Ovary (tissue), 9 donors: Measurements from ENCODE around the gene BLOC1S2. TPM values are rescaled to one million over a fixed set of nuclear protein-coding genes. Genes with fewer than 3 reads are reported as not detected.

Experiments
- DNase-seq, 5 donors: peaks; one replicate each; pipeline ENCODE4 v3.0.0-alpha.2; 2019 to 2020
- H3K27ac ChIP-seq, 2 donors: fragments of 200-600 bp; one replicate each; pipeline versions ENCODE4 v1.5.1 to v1.8.0; 2019 to 2022
- H3K27me3 ChIP-seq: fragments of 200-600 bp; one replicate; pipeline ENCODE4 v1.8.0; 2022
- H3K36me3 ChIP-seq: fragments of 200-600 bp; sonication (generic); one replicate; pipeline ENCODE4 v1.5.1; 2019
- H3K4me1 ChIP-seq: one replicate; pipeline ENCODE4 v1.8.1; 2013; ENCODE audit warnings: mild to moderate bottlenecking, moderate library complexity; ENCODE audit not compliant: insufficient read depth
- H3K4me3 ChIP-seq: fragments of 200-600 bp; sonication (generic); one replicate; pipeline ENCODE4 v1.5.1; 2017
- H3K9me3 ChIP-seq, 2 donors: fragments of 200-600 bp in 1 of 2; sonication (generic) in 1 of 2; one replicate each; pipeline versions ENCODE4 v1.5.1 to v1.8.1; 2013 to 2019; ENCODE audit warnings: mild to moderate bottlenecking in 1 of 2, moderate library complexity in 1 of 2
- EP300 ChIP-seq: sonication (generic); formaldehyde crosslinking; IDR thresholded peaks from one replicate; pipeline ENCODE4 v1.6.1; 2017; ENCODE audit warnings: antibody characterized with exemption
- POLR2A ChIP-seq: fragments of 450-650 bp; IDR thresholded peaks from one replicate; pipeline ENCODE4 v1.6.1; 2017; ENCODE audit warnings: antibody characterized with exemption, mild to moderate bottlenecking, moderate library complexity
- WGBS, 3 donors: extraction: QIAGEN DNeasy Blood & Tissue Kit in 1 of 3; methylation state at CpG; one replicate each; pipeline versions ENCODE4 v1.1.5 to v1.1.7; 2013 to 2017; 5-methylcytosine and 5-hydroxymethylcytosine counted together
- intact Hi-C, 4 donors: fragments of 100-400 bp; cut with DNase I; formaldehyde crosslinking; loops; one replicate each; pipeline versions ENCODE4 v1.11.0 to v1.15.1; 2022 to 2023
- polyA plus RNA-seq, 2 donors: library from polyadenylated mRNA; stranded (reverse); fragments of 200-250 nt in 1 of 2; fragments of 350-450 nt in 1 of 2; fragmentation: Illumina TruSeq in 1 of 2; extraction: RNeasy Lipid Tissue Mini Kit (QIAGEN cat#74804) in 1 of 2; gene quantifications; one replicate each; pipeline ENCODE4 v1.2.3, GENCODE V29; 2013 to 2014
- small RNA-seq: library from RNA; depleted of rRNA; stranded (forward); fragments of <200 nt; gene quantifications from one replicate; pipeline ENCODE3, GENCODE V24; 2016
- total RNA-seq, 7 donors: library from RNA; depleted of rRNA in 2 of 7; stranded (reverse); fragments of >200 nt in 2 of 7; fragmentation: NEBNext Ultra II Directional in 3 of 7; extraction: Animal tissue kit (Norgen Biotek cat#: 25700) in 3 of 7; gene quantifications; one replicate each; pipeline versions ENCODE4 v1.1.0 to v1.2.4, GENCODE V29; 2016 to 2023
- TF ChIP-seq, protein P1 (sequence below), 3 donors: fragments of 450-650 bp in 2 of 3; fragments of 200-600 bp in 1 of 3; IDR thresholded peaks; one replicate each; pipeline versions ENCODE4 v1.5.1 to v1.8.0; 2016 to 2022; ENCODE audit warnings: antibody characterized with exemption in 3 of 3, mild to moderate bottlenecking in 1 of 3
- donor health status: DM: no; HTN: no; CAD: no; lungs with moderate emphysema.
- donor health status: DM: no; HTN: no; CAD: no.
- donor health status: Bipolar disorder and iron deficiency.
- donor health status: DM: yes; HTN: yes; CAD: no.
- donor health status: DM: no; HTN: no; CAD: no.
- donor health status: DM: yes; HTN: yes; CAD: no.

Gene BLOC1S2
- total and polyA plus RNA-seq, 9 donors, result 14.4 to 34.4 (median 24.6) TPM

GRCh38 chr10:100238429-100238828 is 48.1 kb downstream of the BLOC1S2 start:
- intact Hi-C loops, result no loop called here
- no peaks in the 10 kb centered on the region for H3K9me3 ChIP-seq
- DNase-seq, result no peak
- no peak overlapping the region for H3K4me3 ChIP-seq
- H3K4me1 ChIP-seq, result no peaks in the 10 kb centered on the region
- H3K27ac ChIP-seq, result no peak overlapping the region
- 95 to 96% (median 95%) methylated on average over 7 of the region's 7 CpGs for WGBS, 3 donors
- H3K36me3 ChIP-seq, result no peaks in the 10 kb centered on the region
- no peaks in the 10 kb centered on the region for H3K27me3 ChIP-seq
- no peak for TF ChIP-seq POLR2A
- no peak for TF ChIP-seq EP300
- TF ChIP-seq, protein P1, sequence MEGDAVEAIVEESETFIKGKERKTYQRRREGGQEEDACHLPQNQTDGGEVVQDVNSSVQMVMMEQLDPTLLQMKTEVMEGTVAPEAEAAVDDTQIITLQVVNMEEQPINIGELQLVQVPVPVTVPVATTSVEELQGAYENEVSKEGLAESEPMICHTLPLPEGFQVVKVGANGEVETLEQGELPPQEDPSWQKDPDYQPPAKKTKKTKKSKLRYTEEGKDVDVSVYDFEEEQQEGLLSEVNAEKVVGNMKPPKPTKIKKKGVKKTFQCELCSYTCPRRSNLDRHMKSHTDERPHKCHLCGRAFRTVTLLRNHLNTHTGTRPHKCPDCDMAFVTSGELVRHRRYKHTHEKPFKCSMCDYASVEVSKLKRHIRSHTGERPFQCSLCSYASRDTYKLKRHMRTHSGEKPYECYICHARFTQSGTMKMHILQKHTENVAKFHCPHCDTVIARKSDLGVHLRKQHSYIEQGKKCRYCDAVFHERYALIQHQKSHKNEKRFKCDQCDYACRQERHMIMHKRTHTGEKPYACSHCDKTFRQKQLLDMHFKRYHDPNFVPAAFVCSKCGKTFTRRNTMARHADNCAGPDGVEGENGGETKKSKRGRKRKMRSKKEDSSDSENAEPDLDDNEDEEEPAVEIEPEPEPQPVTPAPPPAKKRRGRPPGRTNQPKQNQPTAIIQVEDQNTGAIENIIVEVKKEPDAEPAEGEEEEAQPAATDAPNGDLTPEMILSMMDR (IDR thresholded peaks at IDR 0.05), result no peak

GRCh38 chr10:100232101-100232500 is 54.4 kb downstream of the BLOC1S2 start:
- 47 to 50% (median 50%) methylated on average over 2 of the region's 2 CpGs for WGBS, 3 donors
- H3K4me3 ChIP-seq, result no peak overlapping the region

GRCh38 chr10:100229819-100230422 is 56.6 kb downstream of the BLOC1S2 start:
- Histone ChIP-seq H3K27ac (peak overlapping the region; percentile 34 to 50), H3K27me3 (no peaks in the 10 kb centered on the region), H3K4me1 (peaks cover 5% of the 10 kb centered on the region), H3K36me3 (no peaks in the 10 kb centered on the region), H3K9me3 (no peaks in the 10 kb centered on the region), H3K4me3 (peak overlapping the region; percentile 76)
- WGBS, 3 donors, result 47 to 51% (median 50%) methylated on average over 21 of the region's 21 CpGs
- TF ChIP-seq POLR2A (no peak), EP300 (no peak)
- TF ChIP-seq, protein P1 (IDR thresholded peaks at IDR 0.05), result no peak
- DNase-seq, result peak in 2 of 5 donors; percentile 21 to 22
- intact Hi-C loops, result no loop called here

More at GRCh38 chr10:100232101-100232500, 54.4 kb downstream of the BLOC1S2 start:
- DNase-seq, result no peak
- intact Hi-C loops, result no loop called here
- Histone ChIP-seq H3K27ac (no peak overlapping the region), H3K9me3 (no peaks in the 10 kb centered on the region), H3K36me3 (no peaks in the 10 kb centered on the region), H3K27me3 (no peaks in the 10 kb centered on the region), H3K4me1 (peaks cover 5% of the 10 kb centered on the region)
- TF ChIP-seq EP300 (no peak), POLR2A (no peak)
- TF ChIP-seq, protein P1 (IDR thresholded peaks at IDR 0.05), result no peak

GRCh38 chr10:100223879-100224278 is 62.6 kb downstream of the BLOC1S2 start:
- no peaks in the 10 kb centered on the region for H3K36me3 ChIP-seq
- H3K27ac ChIP-seq, result no peak overlapping the region
- H3K9me3 ChIP-seq, result no peaks in the 10 kb centered on the region
- no peaks in the 10 kb centered on the region for H3K27me3 ChIP-seq
- no peak for DNase-seq
- TF ChIP-seq, protein P1 (IDR thresholded peaks at IDR 0.05), result no peak
- TF ChIP-seq POLR2A (no peak), EP300 (no peak)
- WGBS, 3 donors, result 78 to 98% (median 95%) methylated on average over 5 of the region's 5 CpGs
- intact Hi-C loops, result no loop called here
- H3K4me3 ChIP-seq, result no peak overlapping the region
- H3K4me1 ChIP-seq, result no peaks in the 10 kb centered on the region

Small RNA genes lying within 50 kb of the gene (small RNA-seq; reads per million reads assigned to genes)
- gene RNU6-422P (not detected), gene SNORA12 (21.4 reads per million, percentile 87 among the genes with 10 or more reads in this experiment)

Other genes with a start within 250 kb of the BLOC1S2 start
- not detected for gene CPN1, start 204.8 kb downstream of the BLOC1S2 start, total RNA-seq
- gene CPN1, start 204.8 kb downstream of the BLOC1S2 start, polyA plus RNA-seq, result not detected
- gene ERLIN1, start 100.7 kb downstream of the BLOC1S2 start, total RNA-seq, result 10 to 100 TPM; 10.7 to 26.5 (median 24.6) TPM
- 10 to 100 TPM; 17.9 to 55.2 TPM for gene ERLIN1, start 100.7 kb downstream of the BLOC1S2 start, polyA plus RNA-seq
- 10 to 100 TPM; 11.3 to 18.6 (median 13.4) TPM for gene CHUK, start 57.1 kb downstream of the BLOC1S2 start, total RNA-seq
- 10 to 100 TPM in 1 of 2 donors, 1 to 10 TPM in 1; 7.0 to 11.4 TPM for gene CHUK, start 57.1 kb downstream of the BLOC1S2 start, polyA plus RNA-seq
- 10 to 100 TPM; 17.1 to 24.6 (median 20.5) TPM for gene CWF19L1, start 19.0 kb downstream of the BLOC1S2 start, total RNA-seq
- 10 to 100 TPM; 18.7 to 22.0 TPM for gene CWF19L1, start 19.0 kb downstream of the BLOC1S2 start, polyA plus RNA-seq
- 1 to 10 TPM in 1 of 7 donors, not detected in 6; 2.2 TPM for gene PKD2L1, start 43.5 kb upstream of the BLOC1S2 start, total RNA-seq
- 1 to 10 TPM in 1 of 2 donors, under 1 TPM in 1; 0.02 to 2.5 TPM for gene PKD2L1, start 43.5 kb upstream of the BLOC1S2 start, polyA plus RNA-seq
- gene SCD, start 60.6 kb upstream of the BLOC1S2 start, total RNA-seq, result 100 to 1,000 TPM in 2 of 7 donors, 10 to 100 TPM in 5; 21.6 to 302 (median 72.7) TPM
- gene SCD, start 60.6 kb upstream of the BLOC1S2 start, polyA plus RNA-seq, result 100 to 1,000 TPM in 1 of 2 donors, 10 to 100 TPM in 1; 21.1 to 274 TPM
- gene WNT8B, start 176.3 kb upstream of the BLOC1S2 start, total RNA-seq, result under 1 TPM in 3 of 7 donors, not detected in 4; 0.13 to 0.36 (median 0.34) TPM
- gene WNT8B, start 176.3 kb upstream of the BLOC1S2 start, polyA plus RNA-seq, result under 1 TPM in 1 of 2 donors, not detected in 1; 0.06 TPM
- 10 to 100 TPM in 4 of 7 donors, 1 to 10 TPM in 3; 6.6 to 14.1 (median 10.9) TPM for gene SEC31B, start 233.2 kb upstream of the BLOC1S2 start, total RNA-seq
- 1 to 10 TPM; 6.1 to 8.1 TPM for gene SEC31B, start 233.2 kb upstream of the BLOC1S2 start, polyA plus RNA-seq
- gene NDUFB8, start 243.2 kb upstream of the BLOC1S2 start, total RNA-seq, result 100 to 1,000 TPM in 6 of 7 donors, 10 to 100 TPM in 1; 99.4 to 156 (median 150) TPM
- 100 to 1,000 TPM; 162 to 262 TPM for gene NDUFB8, start 243.2 kb upstream of the BLOC1S2 start, polyA plus RNA-seq
- 10 to 100 TPM in 6 of 7 donors, 1 to 10 TPM in 1; 6.3 to 50.0 (median 40.1) TPM for gene HIF1AN, start 249.3 kb upstream of the BLOC1S2 start, total RNA-seq
- gene HIF1AN, start 249.3 kb upstream of the BLOC1S2 start, polyA plus RNA-seq, result 10 to 100 TPM in 1 of 2 donors, 1 to 10 TPM in 1; 9.9 to 60.2 TPM